Mesenchymal stem cell (in vitro differentiated cells and primary cell): ENCODE results near the gene ABCC4.
A peak's percentile ranks its signal among the peaks of the same experiment; 100 is the strongest.

Experiments
- DNase-seq: peaks from one replicate; pipeline ENCODE4 v3.0.0-alpha.2; 2013
- H2AFZ ChIP-seq: one replicate; pipeline ENCODE4 v1.6.1; 2013; ENCODE audit warnings: low read depth, mild to moderate bottlenecking, control low read depth, inconsistent platforms, low read length, moderate library complexity
- H2AK5ac ChIP-seq: 2 replicates; pipeline ENCODE4 v1.6.1; 2013; ENCODE audit warnings: low read length, moderate library complexity, mild to moderate bottlenecking, inconsistent platforms; ENCODE audit not compliant: severe bottlenecking
- H2BK120ac ChIP-seq: one replicate; pipeline ENCODE4 v1.6.1; 2013; ENCODE audit warnings: low read depth, mild to moderate bottlenecking, inconsistent platforms, low read length, moderate library complexity
- H2BK12ac ChIP-seq, 2 experiments: one replicate each; pipeline ENCODE4 v1.6.1; 2013; ENCODE audit warnings: inconsistent platforms in 2 of 2, low read length in 2 of 2, mild to moderate bottlenecking in 2 of 2, moderate library complexity in 2 of 2, control low read depth in 1 of 2
- H2BK15ac ChIP-seq: one replicate; pipeline ENCODE4 v1.6.1; 2013; ENCODE audit warnings: mild to moderate bottlenecking, low read depth, inconsistent platforms; ENCODE audit not compliant: poor library complexity, severe bottlenecking
- H2BK5ac ChIP-seq: 2 replicates; pipeline ENCODE4 v1.6.1; 2013; ENCODE audit warnings: low read depth, mild to moderate bottlenecking, low read length, control low read depth, inconsistent platforms; ENCODE audit not compliant: poor library complexity, severe bottlenecking
- H3K14ac ChIP-seq, 2 experiments: one replicate each; pipeline ENCODE4 v1.6.1; 2013; ENCODE audit warnings: inconsistent platforms in 2 of 2, low read length in 2 of 2, control low read depth in 1 of 2, mild to moderate bottlenecking in 1 of 2, moderate library complexity in 1 of 2
- H3K18ac ChIP-seq, 2 experiments: one replicate each; pipeline ENCODE4 v1.6.1; 2013; ENCODE audit warnings: inconsistent platforms in 2 of 2, low read length in 2 of 2, control low read depth in 1 of 2, low read depth in 1 of 2, mild to moderate bottlenecking in 1 of 2
- H3K23ac ChIP-seq, 2 experiments: one replicate each; pipeline ENCODE4 v1.6.1; 2013; ENCODE audit warnings: inconsistent platforms in 2 of 2, low read length in 2 of 2, mild to moderate bottlenecking in 2 of 2, moderate library complexity in 2 of 2, control low read depth in 1 of 2
- H3K27ac ChIP-seq: 2 replicates; pipeline ENCODE4 v1.5.1; 2013; ENCODE audit warnings: mild to moderate bottlenecking, moderate library complexity, low read length, control low read depth, inconsistent platforms; ENCODE audit not compliant: poor library complexity, severe bottlenecking
- H3K27me3 ChIP-seq, 2 experiments: 2 replicates each; pipeline versions ENCODE4 v1.6.1 to v1.7.0; 2013; ENCODE audit warnings: low read length in 2 of 2, mild to moderate bottlenecking in 2 of 2, moderate library complexity in 2 of 2, control low read depth in 1 of 2, inconsistent platforms in 1 of 2; ENCODE audit not compliant: control insufficient read depth in 1 of 2, insufficient read depth in 1 of 2
- H3K36me3 ChIP-seq, 2 experiments: 2 replicates each; pipeline versions ENCODE4 v1.6.1 to v1.7.0; 2013; ENCODE audit warnings: low read length in 2 of 2, control low read depth in 1 of 2, inconsistent platforms in 1 of 2, low read depth in 1 of 2, mild to moderate bottlenecking in 1 of 2; ENCODE audit not compliant: insufficient read depth in 2 of 2, control insufficient read depth in 1 of 2
- H3K4ac ChIP-seq, 2 experiments: one replicate each; pipeline ENCODE4 v1.6.1; 2013; ENCODE audit warnings: inconsistent platforms in 2 of 2, low read length in 2 of 2, mild to moderate bottlenecking in 2 of 2, moderate library complexity in 2 of 2, control low read depth in 1 of 2, low read depth in 1 of 2
- H3K4me1 ChIP-seq: 2 replicates; pipeline ENCODE4 v1.6.1; 2013; ENCODE audit warnings: low read depth, low read length, control low read depth; ENCODE audit not compliant: control insufficient read depth, insufficient read depth
- H3K4me2 ChIP-seq: 2 replicates; pipeline ENCODE4 v1.6.1; 2013; ENCODE audit warnings: low read length, mild to moderate bottlenecking, inconsistent platforms; ENCODE audit not compliant: poor library complexity, severe bottlenecking
- H3K4me3 ChIP-seq, 2 experiments: 2 replicates each; pipeline versions ENCODE4 v1.5.1 to v1.7.0; 2013; ENCODE audit warnings: low read length in 2 of 2, mild to moderate bottlenecking in 2 of 2, control low read depth in 1 of 2, low read depth in 1 of 2; ENCODE audit not compliant: insufficient read depth in 1 of 2
- H3K79me1 ChIP-seq: replicated peaks from 2 replicates; pipeline ENCODE4 v1.6.1; 2013; ENCODE audit warnings: mild to moderate bottlenecking, control low read depth, low read length, inconsistent platforms; ENCODE audit not compliant: poor library complexity, severe bottlenecking
- H3K9ac ChIP-seq: 2 replicates; pipeline ENCODE4 v1.7.0; 2013; ENCODE audit warnings: mild to moderate bottlenecking, low read length, moderate library complexity
- H3K9me3 ChIP-seq: 2 replicates; pipeline ENCODE4 v1.7.0; 2013; ENCODE audit warnings: mild to moderate bottlenecking, low read length; ENCODE audit not compliant: control insufficient read depth
- H4K8ac ChIP-seq: one replicate; pipeline ENCODE4 v1.6.1; 2013; ENCODE audit warnings: inconsistent platforms, mild to moderate bottlenecking, low read length, moderate library complexity
- H4K91ac ChIP-seq: one replicate; pipeline ENCODE4 v1.6.1; 2013; ENCODE audit warnings: mild to moderate bottlenecking, low read length, inconsistent platforms
- WGBS: methylation state at CpG from one replicate; pipeline ENCODE4 v1.1.7; 2013; ENCODE audit warnings: mixed read lengths; 5-methylcytosine and 5-hydroxymethylcytosine counted together

ABCC4 gene

DNA sequence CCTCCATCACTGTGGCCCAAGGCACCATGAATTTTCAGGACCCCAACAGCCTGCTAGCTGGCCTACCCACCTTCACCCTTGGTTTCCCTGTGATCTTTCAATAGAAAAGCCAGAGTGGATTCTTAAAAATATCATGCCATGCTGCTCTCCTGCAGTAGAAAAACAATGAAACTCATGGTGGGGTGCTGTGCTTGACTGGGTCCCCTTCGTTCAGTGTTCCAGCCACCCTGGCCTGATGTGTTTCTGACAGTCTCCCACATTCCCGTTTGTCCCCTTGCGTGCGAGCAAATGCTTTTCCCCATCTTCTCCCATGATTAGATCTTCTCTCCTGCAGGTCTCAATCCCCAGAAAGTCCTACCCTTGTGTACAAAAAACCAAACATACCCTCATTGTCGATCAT lies 43.2 kb downstream of the ABCC4 start:
- Histone ChIP-seq H3K27ac (peak overlapping the region; percentile 92), H3K9ac (no peak overlapping the region), H3K4me3 (no peak overlapping the region), H3K14ac (no peak overlapping the region), H2BK5ac (peak overlapping the region; percentile 75), H3K27me3 (no peaks in the 10 kb centered on the region), H3K9me3 (no peaks in the 10 kb centered on the region), H3K4me1 (peaks cover 21% of the 10 kb centered on the region), H3K23ac (no peak overlapping the region), H4K8ac (no peak overlapping the region), H3K36me3 (peaks cover 0 to 13% of the 10 kb centered on the region in 2 experiments), H2BK120ac (no peak overlapping the region), H2AK5ac (peak overlapping the region; percentile 87), H2AFZ (no peak overlapping the region), H2BK15ac (no peak overlapping the region), H4K91ac (no peak overlapping the region), H2BK12ac (no peak overlapping the region), H3K4me2 (no peak overlapping the region), H3K18ac (peak overlapping the region in 1 of 2 experiments; percentile 14), H3K79me1 (peaks cover 9% of the 10 kb centered on the region), H3K4ac (no peak overlapping the region)
- WGBS: 97% methylated on average over 5 of the region's 5 CpGs
- no peak for DNase-seq

DNA sequence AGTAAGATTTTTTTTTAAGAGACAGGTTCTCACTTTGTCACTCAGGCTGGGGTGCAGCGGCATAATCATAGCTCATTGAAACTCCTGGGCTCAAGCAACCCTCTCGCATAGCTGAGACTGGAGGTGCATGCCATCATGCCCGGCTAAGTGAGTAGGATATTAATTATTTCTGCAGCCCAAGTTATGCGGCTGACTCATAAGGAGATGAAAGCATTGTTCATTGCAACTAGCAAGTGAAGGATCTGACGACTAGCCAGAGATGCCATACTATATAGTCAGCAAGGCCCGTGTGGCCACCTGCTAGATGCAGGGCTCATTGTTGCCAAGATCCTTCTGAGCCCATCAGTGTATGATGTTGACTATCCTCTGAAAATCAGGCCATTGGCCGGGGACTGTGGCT lies 45.2 kb downstream of the ABCC4 start:
- Histone ChIP-seq H4K8ac (peak overlapping the region; percentile 1), H2BK15ac (no peak overlapping the region), H3K79me1 (peaks cover 13% of the 10 kb centered on the region), H3K4me1 (peaks cover 21% of the 10 kb centered on the region), H3K4me2 (no peak overlapping the region), H3K4ac (no peak overlapping the region), H2AFZ (no peak overlapping the region), H3K18ac (peak overlapping the region in 1 of 2 experiments; percentile 72), H2BK120ac (no peak overlapping the region), H2BK5ac (peak overlapping the region; percentile 54), H3K9ac (no peak overlapping the region), H3K14ac (no peak overlapping the region), H2AK5ac (peak overlapping the region; percentile 90), H3K23ac (no peak overlapping the region), H4K91ac (no peak overlapping the region), H3K9me3 (no peaks in the 10 kb centered on the region), H3K36me3 (peaks cover 0 to 8% of the 10 kb centered on the region in 2 experiments), H3K27ac (peak overlapping the region; percentile 95), H3K27me3 (no peaks in the 10 kb centered on the region), H3K4me3 (no peak overlapping the region), H2BK12ac (peak overlapping the region in 1 of 2 experiments; percentile 14)
- 9% methylated on average over 7 of the region's 7 CpGs for WGBS
- peak; percentile 86 for DNase-seq

DNA sequence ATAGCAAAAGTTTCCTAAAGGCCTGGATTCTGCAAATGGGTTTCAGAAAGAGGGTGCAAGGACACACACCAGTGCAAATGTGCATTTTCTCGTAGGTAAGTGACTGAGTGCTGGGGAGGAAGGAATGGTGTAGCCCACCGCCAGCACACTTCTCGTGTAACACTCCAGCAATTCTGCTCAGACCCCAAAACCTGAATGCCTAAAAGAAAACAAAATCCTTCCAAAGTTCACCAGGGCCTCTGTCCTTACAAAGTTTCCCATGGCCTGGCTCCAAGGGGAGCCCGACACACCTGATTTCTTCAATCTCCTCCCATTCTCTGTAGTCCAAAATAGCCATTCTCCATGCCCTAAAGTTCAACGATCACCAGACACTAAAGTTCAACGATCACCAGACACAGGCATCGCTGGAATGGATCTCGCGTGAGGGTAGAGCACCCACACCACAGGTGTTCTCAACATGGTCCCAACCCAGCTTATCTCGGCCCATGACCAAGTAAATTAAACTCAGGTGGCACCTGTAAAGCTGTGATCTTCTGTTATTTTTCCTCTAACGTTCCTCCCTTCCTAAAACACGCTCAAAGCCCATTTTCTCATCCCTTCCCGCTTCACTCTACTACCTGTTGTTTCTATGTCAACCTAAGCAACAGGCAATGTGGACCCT lies 46.0 kb downstream of the ABCC4 start:
- H3K9ac ChIP-seq: no peak overlapping the region
- H3K18ac ChIP-seq: peak overlapping the region; percentile 41 to 82
- peak overlapping the region; percentile 95 for H3K27ac ChIP-seq
- peak overlapping the region; percentile 99 for H2AK5ac ChIP-seq
- H3K79me1 ChIP-seq: peaks cover 16% of the 10 kb centered on the region
- H3K23ac ChIP-seq: no peak overlapping the region
- no peak overlapping the region for H3K4me3 ChIP-seq
- peak overlapping the region in 1 of 2 experiments; percentile 77 for H2BK12ac ChIP-seq
- H4K8ac ChIP-seq: peak overlapping the region; percentile 29
- peak overlapping the region in 1 of 2 experiments; percentile 22 for H3K14ac ChIP-seq
- no peaks in the 10 kb centered on the region for H3K27me3 ChIP-seq
- peaks cover 0 to 8% of the 10 kb centered on the region in 2 experiments for H3K36me3 ChIP-seq
- no peak for DNase-seq
- no peak overlapping the region for H2AFZ ChIP-seq
- no peak overlapping the region for H3K4me2 ChIP-seq
- peaks cover 20% of the 10 kb centered on the region for H3K4me1 ChIP-seq
- H2BK5ac ChIP-seq: peak overlapping the region; percentile 76
- WGBS: 97% methylated on average over 13 of the region's 13 CpGs
- H4K91ac ChIP-seq: no peak overlapping the region
- peak overlapping the region in 1 of 2 experiments; percentile 66 for H3K4ac ChIP-seq
- H3K9me3 ChIP-seq: no peaks in the 10 kb centered on the region
- H2BK120ac ChIP-seq: no peak overlapping the region
- H2BK15ac ChIP-seq: no peak overlapping the region

DNA sequence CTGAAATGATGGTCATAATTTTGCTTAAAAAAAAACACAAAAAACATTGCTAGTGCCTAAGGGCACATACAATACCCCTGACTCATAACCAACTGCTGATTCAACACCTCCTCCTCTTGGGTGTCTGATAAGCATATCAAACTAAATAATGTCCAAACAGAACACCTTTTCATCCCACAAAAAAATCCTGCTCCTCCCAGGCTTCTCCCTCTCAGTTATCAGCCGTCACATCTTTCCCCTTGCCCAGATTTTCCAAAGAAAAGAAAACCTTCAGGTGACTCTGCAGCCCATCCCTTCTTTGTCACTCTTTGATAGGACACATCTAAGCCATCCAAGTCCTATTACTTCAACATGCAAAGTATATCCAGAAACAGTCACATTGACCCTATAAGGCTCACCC lies 46.9 kb downstream of the ABCC4 start:
- Histone ChIP-seq H3K36me3 (peaks cover 0 to 8% of the 10 kb centered on the region in 2 experiments), H2BK5ac (no peak overlapping the region), H4K8ac (no peak overlapping the region), H3K14ac (no peak overlapping the region), H3K18ac (peak overlapping the region in 1 of 2 experiments; percentile 14), H2BK15ac (peak overlapping the region; percentile 35), H3K27ac (peak overlapping the region; percentile 95), H3K9ac (no peak overlapping the region), H3K27me3 (no peaks in the 10 kb centered on the region), H3K4ac (no peak overlapping the region), H3K4me2 (no peak overlapping the region), H4K91ac (no peak overlapping the region), H2AK5ac (peak overlapping the region; percentile 94), H3K4me1 (peaks cover 21% of the 10 kb centered on the region), H2AFZ (no peak overlapping the region), H3K9me3 (no peaks in the 10 kb centered on the region), H3K4me3 (no peak overlapping the region), H3K23ac (no peak overlapping the region), H2BK12ac (no peak overlapping the region), H2BK120ac (no peak overlapping the region), H3K79me1 (peaks cover 20% of the 10 kb centered on the region)
- DNase-seq: no peak
- WGBS: 73% methylated on average over 1 of the region's 1 CpG
